NOMO-1 treated with DMSO at 0.1 percent for 48 hours (cell line): ENCODE results near the gene RBM20.
"Not testable (repeated sequence)": the region's sequence is repeated elsewhere in the genome, so short reads cannot be mapped to it uniquely, and the experiment has no call there.

ENCODE experiments used
- DNase-seq: peaks from one replicate; lab custom pipeline; 2025; ENCODE audit not compliant: unreplicated experiment; lab: John Stamatoyannopoulos, UW

RBM20 gene

GRCh38 chr10:110625356-110625894, 18.7 kb upstream of the RBM20 start:
- no peak for DNase-seq

GRCh38 chr10:110625951-110626855, 17.9 kb upstream of the RBM20 start:
- DNase-seq, result no peak

GRCh38 chr10:110628161-110628560, 16.0 kb upstream of the RBM20 start:
- DNase-seq, result no peak

DNA sequence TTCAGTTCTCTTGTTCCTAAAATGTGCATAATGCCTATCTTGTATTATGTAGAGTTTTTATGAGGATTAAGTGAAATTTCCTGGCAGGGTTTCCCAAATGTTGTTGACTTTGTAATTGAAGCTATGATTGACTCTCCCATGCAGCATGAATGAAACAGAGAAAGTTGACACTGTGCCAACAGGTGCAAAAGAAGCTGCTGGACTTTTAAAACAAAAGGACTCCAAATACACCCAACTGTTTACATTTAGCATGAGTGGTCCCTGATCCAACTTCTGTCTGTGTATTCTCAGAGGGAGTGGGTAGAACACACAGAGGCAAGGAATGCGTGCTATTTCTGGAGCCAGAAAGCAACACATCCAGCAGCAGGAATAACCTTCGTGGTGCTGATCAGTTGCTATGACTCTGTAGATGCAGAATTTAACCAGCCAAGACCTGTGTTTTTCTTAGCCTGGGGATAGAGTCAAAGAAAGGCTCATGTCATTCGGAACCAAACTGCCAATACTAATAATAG, 14.4 kb upstream of the RBM20 start:
- no peak for DNase-seq

GRCh38 chr10:110631934-110632333, 12.2 kb upstream of the RBM20 start:
- no peak for DNase-seq

DNA sequence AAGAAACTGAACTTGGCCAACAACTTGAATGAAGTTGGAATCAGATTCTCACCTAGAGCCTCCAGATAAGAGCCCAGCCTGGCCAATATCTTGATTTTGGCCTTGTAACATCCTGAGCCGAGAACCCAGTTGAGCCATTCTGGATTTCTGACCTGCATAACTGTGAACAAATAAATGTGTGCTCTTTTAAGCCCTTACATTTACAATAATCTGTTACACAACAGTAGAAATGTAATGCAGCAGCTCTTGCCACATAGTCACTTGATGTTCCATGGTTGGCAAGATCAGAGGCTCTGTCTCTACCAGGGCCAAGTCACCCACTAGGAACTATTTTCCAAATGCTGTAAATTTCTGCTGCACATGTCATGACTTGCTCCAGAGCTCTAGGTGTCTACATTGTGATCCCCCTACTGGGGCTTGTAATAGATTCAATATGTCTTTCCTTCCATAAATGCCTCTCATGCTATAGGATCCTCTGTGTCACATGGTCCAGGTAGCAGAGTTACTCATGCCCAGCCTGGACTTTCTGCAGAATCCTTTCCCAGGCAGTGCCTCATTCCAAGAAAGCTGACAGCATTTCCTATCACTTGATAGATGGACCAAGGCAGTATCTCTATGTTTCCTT, 11.4 kb upstream of the RBM20 start:
- no peak for DNase-seq

- DNase-seq, result no peak
Measured at GRCh38 chr10:110634527-110635209, 9.5 kb upstream of the RBM20 start.

GRCh38 chr10:110636572-110636931, 7.6 kb upstream of the RBM20 start:
- no peak for DNase-seq

GRCh38 chr10:110636932-110637557, 7.1 kb upstream of the RBM20 start:
- DNase-seq, result no peak

GRCh38 chr10:110637558-110638053, 6.5 kb upstream of the RBM20 start:
- DNase-seq, result no peak

- DNase-seq, result no peak
Measured at GRCh38 chr10:110638319-110638718, 5.8 kb upstream of the RBM20 start.

DNA sequence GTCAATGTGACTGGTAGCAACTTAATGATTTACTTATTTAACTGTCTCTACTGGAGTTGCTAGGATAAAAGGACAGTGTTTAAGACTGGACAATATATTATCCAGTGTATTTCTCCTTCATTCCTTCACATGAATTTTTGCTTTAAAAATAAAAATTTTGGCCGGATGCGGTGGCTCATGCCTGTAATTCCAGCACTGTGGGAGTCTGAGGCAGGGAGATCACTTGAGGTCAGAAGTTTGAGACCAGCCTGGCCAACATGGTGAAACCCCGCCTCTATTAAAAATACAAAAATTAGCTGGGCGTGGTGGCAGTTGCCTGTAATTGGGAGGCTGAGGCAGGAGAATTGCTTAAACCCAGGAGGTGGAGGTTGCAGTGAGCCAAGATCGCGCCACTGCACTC, 5.1 kb upstream of the RBM20 start:
- DNase-seq, result not testable (repeated sequence)

- not testable (repeated sequence) for DNase-seq
Measured at GRCh38 chr10:110639858-110640257, 4.3 kb upstream of the RBM20 start.

DNA sequence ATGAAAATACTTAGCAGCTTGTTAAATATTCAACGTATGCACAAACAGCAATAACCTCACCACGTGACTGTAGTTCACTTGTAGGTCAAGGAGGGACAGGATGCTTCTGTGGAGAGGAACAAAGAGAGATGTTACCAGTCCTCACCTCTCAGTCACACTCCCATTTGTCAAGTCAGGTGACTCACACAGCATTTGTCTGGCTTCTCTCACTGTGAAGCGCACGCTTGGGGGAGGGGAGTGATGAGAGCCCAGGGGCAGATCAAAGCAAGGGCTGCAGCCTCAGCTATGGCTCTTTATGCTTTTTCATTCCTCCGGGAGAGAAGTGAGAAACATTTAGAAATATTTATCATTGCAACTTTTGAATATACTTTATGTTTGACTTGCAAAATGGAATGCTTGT, 2.9 kb upstream of the RBM20 start:
- DNase-seq, result no peak

GRCh38 chr10:110642204-110643034, 1.7 kb upstream of the RBM20 start:
- no peak for DNase-seq

DNA sequence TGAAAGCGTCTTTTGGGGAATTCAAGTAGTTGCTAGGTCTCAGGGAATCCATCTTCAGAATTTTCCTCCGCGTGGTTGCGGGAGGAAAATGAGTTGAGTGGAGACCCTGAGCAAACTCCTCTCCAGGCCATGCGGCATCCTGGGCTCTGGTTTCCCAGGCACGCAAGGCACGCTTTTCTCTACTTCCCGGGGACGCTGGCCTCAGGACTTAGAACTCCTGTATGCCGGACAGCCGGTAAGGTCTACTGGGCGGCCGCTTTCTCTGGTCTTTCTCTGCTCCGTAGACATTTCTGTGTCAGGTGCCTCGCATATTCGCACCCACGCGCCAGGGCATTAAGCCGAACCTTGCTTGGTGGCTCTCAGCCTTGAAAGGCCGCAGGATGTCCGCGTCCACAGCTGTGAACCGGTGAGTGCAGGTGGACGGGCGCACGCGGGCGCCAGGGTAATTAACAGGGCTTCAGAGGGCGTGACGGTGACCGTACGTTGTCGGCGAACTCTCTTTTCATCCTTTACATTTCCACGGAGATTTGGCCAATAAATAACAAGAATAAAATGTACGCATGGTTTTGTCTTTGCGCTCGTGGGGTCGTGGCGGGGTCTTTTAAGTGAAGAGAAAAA, 992 bp upstream of the RBM20 start:
- DNase-seq, result no peak

- no peak for DNase-seq
Measured at GRCh38 chr10:110644598-110645462, 694 bp downstream of the RBM20 start.

DNA sequence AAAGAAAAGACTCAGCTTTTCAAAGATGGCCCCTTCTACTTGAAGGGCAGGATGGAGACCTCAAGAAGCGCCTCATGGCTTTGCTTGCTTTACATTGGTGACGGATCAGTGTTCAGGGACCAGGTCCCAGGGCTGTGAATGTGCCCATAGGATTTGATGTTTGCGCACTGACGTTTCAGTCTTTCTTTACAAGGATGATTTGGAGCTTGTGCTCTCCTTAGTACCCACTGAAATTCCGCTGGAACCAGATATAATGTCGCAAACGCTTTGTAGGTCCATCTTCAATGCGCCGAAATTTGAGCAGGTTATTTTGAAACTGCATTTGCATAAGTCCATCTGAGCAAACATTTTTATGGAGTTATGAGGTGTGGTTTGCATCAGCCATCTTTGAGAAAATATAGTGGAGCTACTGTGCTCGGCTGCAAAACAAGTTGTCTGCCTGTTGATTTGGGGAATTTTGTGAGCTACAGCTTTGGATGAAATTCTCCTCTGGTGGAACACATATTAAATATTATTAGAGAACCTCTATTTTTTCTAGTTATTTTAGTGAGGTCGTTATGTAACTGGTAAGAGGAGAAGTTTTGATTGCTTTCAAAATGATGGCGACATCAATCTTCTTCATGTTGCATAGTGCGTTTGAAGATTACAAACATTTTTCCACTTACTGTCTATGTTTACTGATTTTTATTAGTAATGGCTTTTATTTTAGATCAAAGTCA, 2.4 kb downstream of the RBM20 start:
- DNase-seq, result no peak
